Fibroblast of skin of right biceps (primary cell): ENCODE results near the gene UST.
A peak's percentile ranks its signal among the peaks of the same experiment; 100 is the strongest.

Source experiments
- DNase-seq: peaks from one replicate; pipeline ENCODE4 v3.0.0-alpha.2; 2013

Gene UST

DNA sequence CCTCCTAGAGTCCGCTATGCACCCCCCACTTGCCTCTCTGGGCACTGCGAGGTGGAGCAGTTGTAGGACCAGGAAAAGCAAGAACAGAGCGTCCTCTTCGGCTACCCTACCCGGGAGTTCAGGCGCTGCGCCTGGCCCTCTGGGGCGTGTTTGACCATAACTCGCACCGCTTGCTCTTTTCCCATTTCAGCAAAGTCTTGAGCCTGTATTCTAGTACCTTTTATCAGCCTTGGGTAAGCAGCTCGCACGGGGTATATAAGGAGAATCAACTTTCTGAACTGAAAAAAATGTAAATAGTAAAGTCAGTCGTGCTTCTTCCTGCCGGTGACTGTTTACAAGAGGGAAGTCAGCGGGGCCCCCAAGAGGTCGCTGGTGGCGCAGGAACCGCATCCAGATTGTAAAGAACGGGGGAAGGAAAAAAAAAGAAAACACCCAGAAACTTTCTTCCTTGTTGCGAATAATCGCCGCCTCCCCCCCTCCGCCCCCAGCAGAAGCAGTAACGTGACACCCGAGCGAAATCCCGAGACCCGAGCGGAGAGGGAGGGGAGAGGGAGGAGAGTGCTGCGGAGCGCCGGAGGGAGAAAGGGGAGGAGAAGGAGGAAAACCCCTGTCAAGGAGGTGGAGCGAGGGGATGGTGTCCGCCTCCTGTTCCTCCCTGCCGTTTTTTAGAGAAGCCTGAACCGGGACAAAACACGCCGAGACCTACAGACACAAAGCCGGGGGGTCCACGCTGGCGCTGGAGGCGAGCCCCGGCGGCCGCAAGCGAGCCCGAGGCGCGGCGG is at the start of gene UST:
UST (plus strand) TSS at position 668 of the 782 bp plus-strand sequence. CDS start 401 bp downstream, outside the sequence.
- peak; percentile 96 for DNase-seq

DNA sequence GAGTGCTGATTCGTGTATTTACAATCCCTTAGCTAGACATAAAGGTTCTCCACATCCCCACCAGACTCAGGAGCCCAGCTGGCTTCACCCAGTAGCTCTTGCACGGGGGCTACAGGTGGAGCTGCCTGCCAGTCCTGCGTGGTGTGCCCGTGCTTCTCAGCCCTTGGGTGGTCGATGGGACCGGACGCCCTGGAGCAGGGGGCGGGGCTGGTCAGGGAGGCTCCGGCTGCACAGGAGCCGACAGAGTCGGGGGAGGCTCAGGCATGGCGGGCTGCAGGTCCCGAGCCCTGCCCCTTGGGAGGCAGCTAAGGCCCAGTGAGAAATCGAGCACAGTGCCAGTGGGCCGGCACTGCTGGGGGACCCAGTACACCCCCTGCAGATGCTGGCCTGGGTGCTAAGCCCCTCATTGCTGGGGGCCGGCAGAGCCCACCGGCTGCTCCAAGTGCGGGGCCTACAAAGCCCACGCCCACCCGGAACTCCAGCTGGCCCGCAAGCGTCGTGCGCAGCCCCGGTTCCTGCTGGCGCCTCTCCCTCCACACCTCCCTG is 48.9 kb upstream of the UST start:
- DNase-seq, result no peak

DNA sequence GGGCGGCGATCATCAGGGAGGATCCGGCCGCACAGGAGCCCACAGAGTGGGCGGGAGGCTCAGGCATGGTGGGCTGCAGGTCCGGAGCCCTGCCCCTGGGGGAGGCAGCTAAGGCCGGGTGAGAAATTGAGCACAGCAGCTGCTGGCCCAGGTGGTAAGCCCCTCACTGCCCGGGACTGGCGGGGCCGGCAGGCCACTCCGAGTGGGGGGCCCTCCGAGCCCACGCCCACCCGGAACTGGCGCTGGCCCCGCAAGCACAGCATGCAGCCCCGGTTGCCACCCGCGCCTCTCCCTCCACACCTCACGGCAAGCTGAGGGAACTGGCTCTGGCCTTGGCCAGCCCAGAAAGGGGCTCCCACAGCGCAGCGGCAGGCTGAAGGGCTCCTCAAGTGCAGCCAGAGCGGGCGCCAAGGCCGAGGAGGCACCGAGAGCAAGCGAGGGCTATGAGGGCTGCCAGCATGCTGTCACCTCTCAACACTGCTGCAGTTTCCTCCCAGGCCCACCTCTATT is 48.1 kb upstream of the UST start:
- no peak for DNase-seq

DNA sequence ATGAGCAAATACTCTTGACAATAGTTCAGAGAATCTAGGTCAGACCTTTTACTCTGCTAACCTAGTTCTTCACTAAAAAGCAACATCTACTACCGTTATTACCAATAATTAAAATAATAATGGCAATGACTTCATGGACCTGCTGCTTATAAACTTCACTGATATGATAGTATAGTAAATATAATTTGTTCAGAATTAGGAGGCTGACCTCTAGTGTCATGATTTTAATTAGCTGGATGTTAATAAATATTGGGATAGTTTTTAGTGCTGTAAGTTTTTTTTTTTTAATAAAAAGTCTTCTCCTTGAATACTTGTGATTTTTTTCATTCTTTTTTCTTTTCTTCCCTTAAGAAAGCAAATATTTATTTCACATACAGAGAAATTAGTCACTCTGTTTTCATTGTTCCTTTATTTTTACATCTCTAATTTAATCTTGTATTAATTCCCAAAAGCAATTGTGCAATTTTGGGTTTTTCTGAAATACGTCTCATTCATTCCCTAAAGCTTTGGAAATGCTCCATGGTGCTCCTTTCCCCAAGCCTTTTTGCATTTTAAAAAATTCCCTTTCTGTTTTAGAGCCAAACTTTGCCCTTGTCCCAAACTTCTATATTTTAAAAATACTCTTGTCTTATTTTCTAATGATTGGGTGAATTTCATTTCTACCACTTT is 46.6 kb upstream of the UST start:
- DNase-seq, result no peak

DNA sequence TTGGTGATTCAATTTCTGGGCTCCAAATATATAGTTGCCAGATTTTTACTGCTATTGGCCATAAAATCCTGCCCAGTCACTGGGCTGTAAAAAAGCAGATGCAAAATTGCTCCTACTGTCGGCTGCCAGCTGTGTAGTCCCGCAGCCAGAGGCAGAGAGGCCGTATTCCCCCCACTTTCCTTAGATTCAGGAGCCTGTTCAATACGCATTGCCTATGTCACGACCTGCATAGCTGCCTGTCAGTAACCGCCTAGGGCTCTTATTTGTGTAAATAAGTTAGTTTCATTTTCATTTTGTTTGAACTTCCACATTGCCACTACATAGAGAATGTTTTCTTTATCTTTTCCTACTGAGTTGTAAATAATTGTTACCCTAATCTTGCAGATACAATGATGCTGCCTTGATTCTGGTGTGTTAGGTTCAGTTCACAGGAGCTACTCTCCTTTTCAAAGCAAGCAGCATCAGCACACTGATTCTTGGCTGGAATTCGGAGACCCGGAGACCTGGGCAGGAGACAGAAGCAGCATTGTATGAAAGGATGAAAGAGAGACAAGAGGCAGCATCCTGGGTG is 46.0 kb upstream of the UST start:
- DNase-seq, result peak; percentile 25

- DNase-seq, result no peak
Observed at GRCh38 chr6:148701375-148701774, 45.5 kb upstream of the UST start.

- no peak for DNase-seq
Observed at GRCh38 chr6:148703900-148704299, 42.9 kb upstream of the UST start.

DNA sequence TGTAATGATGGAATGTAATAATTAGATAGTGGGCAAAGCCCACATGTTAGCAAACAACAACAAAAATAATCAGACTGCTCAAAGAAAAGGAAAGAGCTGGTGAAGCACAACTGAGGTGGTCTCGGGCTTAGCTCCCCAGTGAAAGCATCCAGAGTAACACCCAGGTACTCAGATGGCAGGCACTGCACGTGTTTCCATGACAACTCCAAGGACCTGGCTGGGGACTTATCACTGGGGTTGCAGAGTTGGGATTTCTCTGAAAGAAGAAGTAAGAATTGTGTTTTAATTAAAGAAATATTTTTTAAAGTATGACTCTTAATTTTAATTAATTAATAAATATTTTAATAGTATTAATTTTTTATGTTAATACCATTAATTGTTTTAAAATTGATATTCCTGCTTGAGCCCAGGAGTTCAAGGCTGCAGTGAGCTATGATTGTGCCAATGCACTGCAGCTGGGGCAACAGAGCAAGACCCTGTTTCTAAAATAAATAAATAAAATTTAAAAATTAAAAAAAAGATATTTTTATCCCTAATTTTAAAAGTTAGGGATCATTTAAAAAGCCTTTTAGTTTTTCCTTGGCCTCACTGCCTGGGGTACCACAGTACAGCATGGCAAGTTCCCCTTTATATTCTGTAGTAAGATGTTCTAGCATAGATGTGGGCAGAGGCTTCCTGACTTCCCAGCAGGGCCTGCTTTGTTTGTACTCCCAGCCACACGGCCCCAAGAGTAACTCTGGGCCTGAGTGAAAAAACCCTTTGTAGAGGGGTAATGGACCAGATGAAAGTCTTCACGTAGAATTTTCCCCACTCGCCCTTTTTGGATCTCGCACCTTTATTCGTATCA is 42.2 kb upstream of the UST start:
- no peak for DNase-seq

DNA sequence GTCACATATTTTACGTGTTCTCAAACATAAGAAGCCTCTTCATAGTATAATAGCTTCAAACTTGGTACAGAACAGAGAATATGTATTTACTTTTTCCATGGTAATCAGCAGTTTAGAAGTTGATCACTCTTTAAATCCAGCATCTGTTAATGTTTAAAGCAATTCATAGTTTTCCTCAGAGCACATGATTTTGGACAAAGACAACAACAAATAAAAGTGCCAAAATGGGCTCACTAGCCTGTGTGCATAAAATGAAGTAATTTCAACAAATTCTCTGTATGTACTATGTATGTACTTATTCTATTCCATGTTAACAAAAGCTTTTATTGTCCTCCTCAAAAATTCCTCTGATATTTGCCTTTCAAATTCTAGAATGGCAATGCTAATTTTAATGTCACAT is 38.1 kb upstream of the UST start:
- DNase-seq, result no peak

DNA sequence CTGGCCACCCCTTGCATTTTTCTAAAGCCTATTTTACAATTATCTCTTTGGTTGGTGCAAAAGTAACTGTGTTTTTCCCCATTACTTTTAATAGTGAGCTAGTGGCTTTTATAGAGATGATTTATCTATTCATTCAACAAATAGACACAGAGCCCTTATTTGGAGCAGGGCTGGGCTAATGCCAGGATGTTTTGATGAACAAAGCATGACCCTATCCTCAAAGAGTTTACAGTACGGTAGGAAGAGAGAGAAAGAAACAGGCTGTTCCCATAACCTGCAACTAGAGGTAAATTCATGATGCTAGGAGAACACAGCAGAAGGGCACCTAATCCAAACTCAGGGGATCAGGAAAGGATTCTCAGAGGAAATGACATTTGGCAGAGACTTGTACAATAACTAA is 37.3 kb upstream of the UST start:
- peak; percentile 30 for DNase-seq

DNA sequence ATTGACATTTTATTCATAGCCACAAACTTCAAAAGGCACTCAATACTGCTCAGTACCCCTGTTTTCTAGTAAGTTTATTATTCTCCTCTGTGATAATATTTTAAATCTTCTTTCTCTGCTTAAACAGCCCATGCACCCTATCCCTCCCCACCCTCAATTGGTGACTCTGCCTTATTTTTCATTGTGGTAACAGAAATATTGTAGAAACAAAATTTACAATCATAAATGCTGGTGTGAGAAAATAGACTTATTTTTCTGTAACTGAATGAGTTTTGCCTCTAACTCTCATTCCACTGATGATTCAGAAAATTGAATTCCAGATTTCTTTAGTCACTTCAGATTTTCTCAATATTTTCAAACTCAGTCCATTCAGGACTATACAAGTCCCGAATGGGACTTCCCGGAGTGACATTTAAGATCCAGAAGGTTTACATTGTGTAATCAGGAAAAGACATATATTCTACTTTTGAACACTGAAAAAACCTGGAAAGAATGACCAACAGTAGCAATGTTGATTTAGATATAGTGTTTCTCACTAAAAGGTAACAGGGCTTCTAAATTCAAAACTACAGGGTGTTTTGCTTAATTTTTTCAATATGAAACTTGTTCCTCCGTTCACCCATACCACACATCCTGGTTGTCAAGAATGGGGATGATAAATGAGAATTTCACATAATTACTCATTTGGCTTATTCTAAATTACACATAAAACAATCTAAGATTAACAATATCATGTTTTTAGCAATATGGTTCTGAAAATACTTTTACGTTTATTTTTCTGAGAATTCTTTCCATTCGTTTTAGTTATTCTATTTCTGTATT is 34.8 kb upstream of the UST start:
- peak; percentile 58 for DNase-seq

GRCh38 chr6:148713033-148713738 is 33.6 kb upstream of the UST start:
- no peak for DNase-seq

DNA sequence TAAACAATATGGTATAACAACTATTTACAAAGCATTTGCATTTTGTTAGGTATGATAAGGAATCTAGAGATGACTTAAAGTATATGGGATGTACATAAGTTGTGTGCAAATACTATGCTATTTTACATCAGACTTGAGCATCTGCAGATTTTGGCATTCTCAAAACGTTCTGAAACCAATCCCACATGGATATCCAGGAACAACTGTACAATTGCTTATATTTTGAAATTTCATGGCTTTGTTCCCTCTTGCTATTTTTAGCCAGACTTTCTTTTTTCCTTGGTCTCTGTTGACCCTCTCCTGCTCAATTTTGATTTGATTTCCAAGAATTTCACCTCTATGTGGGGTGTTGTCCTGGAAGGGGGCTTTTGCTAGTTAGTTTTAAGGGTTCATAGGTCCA is 32.9 kb upstream of the UST start:
- no peak for DNase-seq

DNA sequence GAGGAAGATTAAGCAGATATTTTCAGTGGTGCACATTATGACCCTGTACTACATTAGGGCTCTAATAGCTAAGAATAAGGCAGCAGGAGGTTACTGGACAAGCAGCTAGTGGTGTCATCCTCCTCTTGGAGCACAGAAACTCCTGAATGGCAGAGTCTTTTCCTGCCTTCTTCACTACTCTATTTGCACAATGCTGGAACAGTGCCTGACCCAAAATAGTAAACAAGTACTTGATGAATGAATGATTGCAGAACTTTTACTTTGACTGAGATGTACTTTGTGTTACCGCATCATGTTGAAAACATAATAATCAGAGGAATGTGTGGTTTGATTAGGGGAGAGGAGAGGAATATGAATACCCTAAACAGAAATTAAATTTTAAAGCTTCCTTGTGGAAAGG is 30.0 kb upstream of the UST start:
- DNase-seq, result peak; percentile 17

GRCh38 chr6:148720406-148720805 is 26.4 kb upstream of the UST start:
- DNase-seq, result peak; percentile 75

DNA sequence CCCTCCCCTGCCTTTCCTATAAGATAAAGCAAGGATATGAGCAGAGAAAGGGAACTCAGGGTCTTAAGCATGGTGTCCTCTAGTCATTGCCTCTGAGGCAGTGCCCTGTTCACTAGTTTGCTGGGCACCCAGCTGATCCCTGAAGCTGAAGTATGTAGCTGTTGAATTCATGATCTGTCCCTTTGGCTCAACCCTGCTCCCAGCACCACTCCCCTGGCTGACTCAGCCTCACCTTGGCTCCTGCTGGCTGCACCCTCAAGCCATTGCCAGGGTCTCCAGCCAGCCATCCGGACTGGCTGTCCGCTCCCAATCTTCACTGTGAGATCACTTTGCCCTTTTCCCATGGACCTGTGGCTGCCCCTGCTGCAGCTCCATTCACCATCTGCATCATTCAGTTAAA is 25.9 kb upstream of the UST start:
- DNase-seq, result no peak

GRCh38 chr6:148723484-148723883 is 23.3 kb upstream of the UST start:
- DNase-seq, result peak; percentile 95

DNA sequence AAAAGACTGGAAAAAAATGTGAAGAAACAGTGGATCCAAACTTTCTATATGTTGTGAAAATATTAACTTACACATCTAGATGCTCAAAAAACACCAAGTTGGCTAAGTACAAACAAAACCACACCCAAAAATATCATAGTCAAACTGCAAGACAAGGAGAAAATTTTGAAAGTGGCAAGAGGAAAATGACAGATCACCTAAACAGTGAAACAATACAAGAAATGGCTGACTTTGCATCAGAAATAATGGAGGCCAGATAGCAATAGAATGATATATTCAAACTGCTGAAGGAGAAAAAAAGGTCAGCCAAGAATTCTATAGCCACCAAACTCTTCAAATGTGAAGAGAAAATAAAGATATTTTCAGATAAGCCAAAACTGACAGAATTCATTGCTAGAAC is 22.4 kb upstream of the UST start:
- no peak for DNase-seq

- no peak for DNase-seq
Observed at GRCh38 chr6:148727104-148727503, 19.7 kb upstream of the UST start.

DNA sequence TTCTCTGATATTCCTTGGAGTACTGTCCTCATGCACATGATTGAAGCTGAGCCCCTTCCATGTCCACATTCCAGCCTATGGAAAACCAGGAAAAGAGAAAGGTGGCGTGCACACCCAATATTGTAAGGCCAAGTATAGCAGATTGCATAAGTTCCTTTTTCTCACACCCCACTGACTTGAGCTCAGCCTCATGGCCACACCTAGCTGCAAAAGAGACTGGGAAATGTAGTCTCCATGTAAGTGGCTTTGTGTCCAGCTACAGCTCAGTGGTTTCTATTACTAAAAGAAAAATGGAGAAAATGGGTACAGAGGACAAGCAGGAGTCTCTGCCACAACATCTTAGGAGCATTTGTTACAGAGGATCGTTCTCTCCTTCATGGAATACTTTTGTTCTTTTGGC is 10.8 kb upstream of the UST start:
- DNase-seq, result no peak

DNA sequence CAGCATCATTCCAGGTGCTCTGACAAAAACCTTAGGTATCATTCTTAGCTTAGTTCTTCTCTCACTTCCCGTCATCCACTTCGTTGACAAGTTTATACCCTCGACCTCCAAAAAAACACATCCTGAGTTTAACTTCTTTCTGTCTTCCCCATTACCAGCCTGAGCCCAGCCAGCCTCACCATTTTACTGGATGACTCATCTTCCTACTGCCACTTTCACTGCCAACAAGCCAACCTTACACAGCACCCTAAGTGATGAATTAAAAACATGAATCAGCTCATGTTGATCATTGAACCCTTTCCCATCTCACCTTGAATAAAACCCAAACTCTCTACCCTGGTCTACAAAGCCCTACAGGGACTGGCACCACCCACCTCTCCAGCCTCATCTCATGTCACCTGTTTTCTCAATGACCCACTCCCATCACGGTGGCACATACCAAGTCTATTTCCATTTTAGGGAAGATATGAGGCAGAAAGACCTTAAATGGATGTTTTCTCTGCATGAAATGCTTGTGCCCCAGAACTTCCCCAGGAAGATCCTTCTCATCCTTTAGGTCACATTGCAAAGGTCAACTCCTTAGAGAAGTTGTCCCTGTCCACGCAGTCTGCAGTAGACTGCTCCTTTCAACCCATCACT is 9.9 kb upstream of the UST start:
- no peak for DNase-seq
